Activated CD8-positive, alpha-beta memory T cell treated with anti-CD3 and anti-CD28 coated beads for 24 hours (primary cell): ENCODE results near the gene SLC8A1.

Experiments
- DNase-seq: peaks from one replicate; pipeline ENCODE4 v3.0.0-alpha.2; 2020

Gene SLC8A1

DNA sequence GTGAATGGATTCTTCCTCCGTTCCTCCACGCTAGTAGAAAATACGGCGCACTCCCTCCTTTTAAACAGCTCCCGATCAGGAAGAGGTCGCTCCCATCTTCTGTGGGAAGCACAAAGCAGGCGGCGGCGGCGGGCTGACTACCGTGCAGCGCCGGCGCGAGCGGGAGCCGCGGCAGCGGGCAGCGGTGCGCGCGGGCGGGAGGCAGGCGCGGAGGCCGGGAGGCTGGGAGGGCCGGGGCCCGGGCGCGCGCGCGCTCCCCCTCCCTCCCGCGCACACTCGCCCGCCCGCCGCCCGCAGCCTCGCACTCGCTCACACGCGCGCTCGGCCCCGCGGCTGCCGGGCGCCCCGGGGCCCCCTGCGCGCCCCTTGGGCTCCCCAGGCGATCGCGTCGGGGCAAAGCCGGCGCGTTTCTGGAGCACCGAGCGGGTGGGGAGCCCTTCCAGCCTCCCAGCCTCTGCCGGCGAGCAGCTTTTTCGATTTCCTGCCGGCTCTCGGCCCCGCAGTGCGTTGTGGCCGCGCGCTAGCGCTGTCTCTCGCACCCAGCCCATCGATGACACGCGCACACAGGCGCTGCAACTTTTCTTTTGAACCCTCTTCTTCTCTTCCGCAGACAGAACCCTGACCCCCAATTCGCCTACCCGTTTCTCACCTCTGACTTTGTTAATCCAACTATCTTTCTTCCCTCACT lies at the start of gene SLC8A1:
TSS of gene SLC8A1 (minus strand) at position 173 of the 688 bp plus-strand sequence.
- no peak for DNase-seq

DNA sequence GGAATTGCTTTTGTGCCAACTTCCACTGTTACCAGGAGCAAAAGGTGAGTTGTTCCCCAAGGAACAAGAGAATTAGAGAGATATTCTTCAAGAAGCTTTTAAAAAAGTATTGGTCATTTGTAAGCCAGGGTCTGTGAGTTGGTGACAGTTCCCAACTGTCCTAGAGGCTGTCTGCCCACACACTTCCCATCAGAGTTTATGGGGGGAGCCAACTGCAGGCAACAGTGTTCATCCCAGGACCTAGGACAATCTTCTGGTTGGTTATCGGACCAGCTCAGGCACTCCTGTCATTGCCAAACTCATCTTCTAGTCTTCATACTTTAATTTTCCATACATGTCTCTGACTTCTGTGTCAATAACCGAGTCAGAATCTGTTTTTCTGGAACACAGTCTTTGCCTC lies 47.5 kb upstream of the SLC8A1 start:
- DNase-seq, result no peak

DNA sequence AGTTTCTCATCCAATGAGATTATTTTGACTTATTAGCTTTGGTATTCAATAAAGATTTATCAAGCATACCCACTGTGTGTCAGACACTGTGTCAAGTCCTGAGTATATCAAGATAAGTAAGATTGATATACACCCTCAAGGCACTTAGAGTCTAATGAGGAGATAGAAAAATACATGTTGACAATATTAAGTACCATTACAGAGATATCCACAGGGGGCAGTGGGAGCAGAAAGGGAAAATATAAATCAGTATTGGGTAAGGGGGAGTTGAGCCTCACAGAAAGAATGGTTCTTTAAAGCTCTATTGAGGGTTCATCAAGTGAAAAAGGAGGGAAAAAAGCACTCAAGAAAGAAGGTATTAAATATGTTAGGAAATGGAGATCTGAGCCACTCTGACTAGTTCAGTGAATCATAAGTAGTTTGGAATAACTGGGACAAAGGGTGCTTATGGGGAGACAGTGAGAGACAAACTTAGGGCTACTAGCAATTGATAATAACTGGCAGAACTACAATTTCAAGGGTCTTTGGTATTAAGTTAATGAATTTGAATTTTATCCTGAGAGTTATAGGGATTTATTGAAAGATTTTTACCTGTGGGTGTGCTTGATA lies 45.5 kb upstream of the SLC8A1 start:
- no peak for DNase-seq

DNA sequence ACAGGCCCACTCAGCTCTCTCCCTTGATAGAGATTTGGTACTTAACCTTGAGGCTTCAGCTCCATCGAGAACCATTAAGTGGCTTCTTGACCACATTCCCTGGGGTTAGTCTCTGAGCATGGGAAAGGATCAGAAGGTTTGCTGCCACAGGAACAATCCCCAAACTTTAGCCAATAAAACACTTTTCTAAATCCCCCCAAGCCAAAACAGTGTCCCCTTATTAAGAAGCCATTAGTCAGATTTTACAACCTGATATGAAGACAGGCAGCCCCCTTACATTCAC lies 37.7 kb upstream of the SLC8A1 start:
- no peak for DNase-seq

DNA sequence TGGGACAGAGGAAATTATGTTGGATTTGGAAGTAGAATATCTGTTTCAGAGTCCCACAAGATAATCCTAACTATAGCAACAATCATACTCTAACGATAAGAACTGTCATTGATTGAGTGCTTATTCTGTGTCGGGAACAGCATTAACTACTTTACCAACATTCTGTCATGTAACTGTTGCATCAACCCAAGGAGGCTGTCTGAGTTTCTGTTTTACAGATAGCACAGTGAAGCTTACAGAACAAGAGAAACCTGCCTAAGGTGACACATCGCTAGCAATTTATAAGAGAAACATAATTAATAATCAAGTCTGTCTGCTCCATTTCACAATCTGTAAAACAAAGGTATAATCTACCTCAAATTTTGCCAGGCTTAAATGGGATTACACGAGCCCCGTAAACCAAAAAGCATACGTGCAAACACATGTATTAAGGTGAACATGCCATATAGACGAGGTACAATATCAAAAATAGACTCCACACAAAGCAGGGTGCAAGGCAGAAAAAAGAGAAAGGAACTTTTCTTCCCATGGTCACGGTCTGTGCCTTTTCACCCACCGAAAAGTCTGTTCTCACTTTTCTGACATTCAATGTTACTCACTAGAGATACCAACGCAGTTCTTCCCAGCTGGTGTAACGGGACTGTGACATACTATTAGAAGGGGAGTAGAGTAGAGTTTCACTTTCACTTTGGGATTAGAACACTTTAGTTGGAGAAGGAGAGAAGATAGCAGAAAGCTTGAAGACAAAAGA lies 37.2 kb upstream of the SLC8A1 start:
- DNase-seq, result no peak

DNA sequence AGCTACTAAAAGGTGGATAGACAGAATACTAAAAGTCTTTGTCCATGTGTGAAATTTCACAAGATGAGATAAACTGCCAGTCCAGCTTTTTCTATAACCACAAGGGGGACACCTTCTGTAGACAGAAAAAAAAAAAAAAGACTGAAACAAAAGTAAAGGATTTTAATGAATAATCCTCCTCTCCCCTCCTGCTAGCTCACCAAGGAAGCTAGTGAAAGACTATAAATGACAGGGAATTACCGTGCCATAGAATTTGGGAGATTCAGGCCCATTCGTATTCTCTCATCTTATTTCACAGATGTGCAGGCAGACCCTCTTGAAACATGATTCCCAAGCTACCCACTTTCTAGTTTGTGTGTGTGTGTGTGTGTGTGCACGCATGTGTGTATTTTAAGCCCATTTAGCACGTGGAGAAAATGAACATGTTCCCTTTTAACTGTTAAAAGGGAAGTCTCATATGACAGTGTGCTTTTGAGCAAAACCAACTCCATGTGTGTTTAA lies 36.3 kb upstream of the SLC8A1 start:
- DNase-seq, result no peak

DNA sequence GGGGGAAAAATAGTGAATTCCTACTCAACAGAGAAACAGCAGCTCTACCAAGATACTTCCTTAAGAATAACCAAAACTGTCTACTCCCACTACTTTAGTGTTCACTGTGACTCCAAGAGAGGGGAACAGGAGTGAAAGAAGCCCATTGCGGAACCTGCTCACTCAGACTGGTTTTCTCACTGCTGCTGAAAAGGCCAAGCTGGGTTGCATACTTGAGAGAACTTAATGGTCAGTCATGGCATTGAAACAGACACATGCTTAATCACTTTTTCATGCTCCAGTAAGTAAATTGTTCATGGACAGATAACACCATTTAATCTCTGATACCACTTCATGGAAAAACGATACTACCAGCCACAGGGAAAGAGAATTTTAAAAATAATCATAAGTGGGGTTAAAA lies 35.7 kb upstream of the SLC8A1 start:
- DNase-seq, result no peak

DNA sequence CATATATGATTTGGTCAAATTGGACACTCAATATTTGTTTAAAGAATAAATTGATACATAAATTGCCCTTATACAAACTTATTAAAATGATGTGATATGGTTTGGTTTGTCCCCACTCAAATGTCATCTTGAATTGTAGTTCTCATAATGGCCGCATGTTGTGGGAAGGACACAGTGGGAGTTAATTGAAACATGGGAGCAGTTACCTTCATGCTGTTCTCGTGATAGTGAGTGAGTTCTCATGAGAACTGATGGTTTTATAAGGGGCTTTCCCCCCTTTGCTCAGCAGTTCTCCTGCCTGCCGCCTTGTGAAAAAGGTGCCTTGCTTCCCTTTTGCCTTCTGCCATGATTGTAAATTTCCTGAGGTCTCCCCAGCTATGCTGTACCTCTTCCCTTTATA lies 34.0 kb upstream of the SLC8A1 start:
- DNase-seq, result no peak

DNA sequence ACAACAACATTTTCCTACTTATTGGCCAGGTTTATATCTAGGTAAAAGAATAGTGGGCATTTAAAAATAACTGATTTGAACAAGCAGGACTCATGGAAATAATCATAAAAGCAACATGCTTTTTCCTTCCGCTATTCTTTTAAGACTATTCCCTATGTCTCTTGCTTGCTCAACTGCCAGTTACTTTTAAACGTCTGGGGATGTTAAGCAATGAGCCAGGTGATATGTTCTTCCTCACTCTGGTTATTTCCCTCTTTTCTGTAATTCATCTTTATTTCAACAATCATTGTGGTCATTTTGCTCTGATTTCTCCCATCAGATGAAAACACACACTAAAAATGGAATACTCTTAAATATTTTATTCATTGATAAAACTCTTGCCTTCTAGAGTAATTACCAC lies 33.4 kb upstream of the SLC8A1 start:
- DNase-seq, result no peak

DNA sequence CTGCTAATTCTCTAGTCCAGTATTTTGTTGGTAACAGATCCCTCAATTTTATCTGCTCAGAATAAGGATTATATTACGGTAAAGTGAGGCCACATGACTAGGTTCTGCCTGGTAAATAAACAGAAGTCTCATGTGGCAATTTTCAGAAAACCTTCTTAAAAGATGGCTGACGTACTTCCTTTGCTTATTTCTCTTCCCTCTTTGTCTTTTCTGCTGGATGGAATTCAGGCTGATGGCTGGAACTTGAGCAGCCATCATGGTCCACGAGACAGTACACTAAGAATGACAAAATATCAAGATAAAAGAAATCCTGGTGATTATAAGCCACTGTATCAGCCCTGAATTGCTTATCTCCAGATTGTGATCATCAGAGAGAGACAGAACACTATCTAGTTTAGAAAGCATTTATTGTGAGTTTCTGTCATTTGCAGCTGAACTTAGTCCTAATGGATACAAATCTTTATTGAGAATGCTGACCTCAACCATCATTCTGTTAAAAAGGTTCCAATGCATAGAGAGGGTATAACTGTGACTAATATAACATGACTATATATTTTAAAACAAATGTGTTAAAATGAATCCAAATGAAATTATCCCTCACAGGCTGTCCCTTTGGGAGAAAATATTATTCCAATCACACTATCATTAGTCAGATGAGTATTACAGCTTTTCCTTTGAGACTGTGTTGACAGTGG lies 31.8 kb upstream of the SLC8A1 start:
- DNase-seq, result no peak

DNA sequence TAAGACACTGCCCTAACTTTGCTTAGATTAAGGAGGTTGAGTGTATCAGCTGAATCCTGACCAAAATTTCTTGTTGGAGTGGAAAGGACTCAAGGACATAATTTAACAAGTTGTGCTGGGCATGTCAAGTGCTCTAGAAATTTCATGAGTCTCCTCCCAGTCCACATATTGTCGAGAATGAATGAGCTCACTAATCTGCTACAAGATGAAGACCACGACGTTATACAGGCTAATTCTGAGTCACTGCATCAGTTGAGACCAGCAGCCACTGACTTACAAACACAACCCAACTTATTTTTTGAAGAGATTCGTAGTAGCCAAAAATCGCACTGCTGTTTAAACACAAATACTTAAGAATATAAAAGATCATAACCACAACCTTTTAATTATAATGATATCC lies 28.7 kb upstream of the SLC8A1 start:
- DNase-seq, result no peak

DNA sequence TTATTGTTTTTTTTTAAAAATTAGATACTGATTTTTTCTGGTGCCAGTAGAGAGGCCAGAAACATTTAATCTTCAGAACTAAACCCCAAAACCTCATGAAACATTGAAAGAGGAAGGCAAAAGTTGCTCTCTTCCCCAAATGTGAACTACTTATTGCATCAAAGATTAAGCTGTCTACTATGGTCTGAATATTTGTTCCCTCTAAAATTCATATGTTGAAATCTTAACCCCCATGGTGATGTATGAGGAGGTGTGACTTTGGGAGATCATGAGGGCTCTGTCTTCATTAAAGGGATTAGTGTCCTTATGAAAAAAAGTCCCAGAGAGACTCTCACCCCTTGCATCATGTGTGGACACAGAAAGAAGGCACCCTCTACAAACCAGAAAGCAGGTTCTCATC lies 28.2 kb upstream of the SLC8A1 start:
- no peak for DNase-seq

DNA sequence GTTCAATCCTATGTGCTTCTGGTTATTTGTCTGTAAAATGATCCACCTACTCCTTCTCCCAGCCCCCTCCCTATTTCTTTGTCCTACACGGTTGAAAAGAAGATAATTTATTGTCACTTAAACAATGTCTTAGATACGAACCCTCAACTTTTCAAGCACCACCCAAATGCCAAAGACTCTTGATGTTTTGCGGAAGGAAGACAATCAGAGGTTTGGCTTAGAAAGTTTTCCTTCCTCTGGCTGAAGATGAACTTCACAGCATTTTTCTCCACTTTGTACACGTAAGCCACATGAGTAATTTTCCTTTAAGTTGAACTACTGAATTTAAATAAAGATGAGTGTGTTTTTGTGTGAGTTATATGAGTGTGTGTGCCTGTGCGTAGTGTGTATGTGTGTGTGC lies 25.5 kb upstream of the SLC8A1 start:
- no peak for DNase-seq

DNA sequence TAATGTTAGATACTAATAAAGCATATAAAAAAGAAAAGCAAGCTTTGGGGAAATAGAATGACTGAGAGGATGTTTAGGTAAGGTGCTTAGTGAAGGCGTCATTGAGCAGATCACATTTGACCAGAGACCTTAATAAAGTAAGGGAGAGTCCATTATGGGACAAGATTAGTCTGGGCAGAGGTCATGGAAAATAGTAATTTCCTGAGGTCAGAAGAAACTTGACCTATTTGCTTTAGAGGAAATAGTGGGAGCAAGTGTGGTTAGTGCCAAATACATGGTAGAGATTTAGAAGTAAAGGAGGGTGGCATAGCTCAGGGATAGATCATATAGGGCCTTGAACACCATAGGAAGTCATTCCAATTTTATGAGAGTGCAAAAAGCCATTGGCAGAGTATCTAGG lies 24.5 kb upstream of the SLC8A1 start:
- no peak for DNase-seq

DNA sequence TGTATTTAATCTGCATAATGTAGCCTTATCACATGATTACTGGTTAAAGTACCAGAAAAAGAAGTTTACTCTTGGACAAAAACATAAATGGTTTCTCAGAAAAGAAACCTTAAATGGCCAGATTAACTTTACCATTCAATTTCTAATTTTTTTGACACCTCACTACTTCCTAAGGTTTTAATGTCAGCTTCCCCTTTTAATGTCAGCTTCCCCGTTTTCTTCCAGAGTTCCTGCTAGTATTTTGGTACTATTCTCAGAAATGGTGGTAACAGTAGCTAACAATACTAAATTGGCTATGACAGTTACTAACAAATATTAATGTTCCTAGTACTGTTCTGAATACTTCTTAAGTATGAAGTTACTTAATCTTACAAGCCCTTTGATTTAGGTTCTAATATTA lies 22.4 kb upstream of the SLC8A1 start:
- no peak for DNase-seq

DNA sequence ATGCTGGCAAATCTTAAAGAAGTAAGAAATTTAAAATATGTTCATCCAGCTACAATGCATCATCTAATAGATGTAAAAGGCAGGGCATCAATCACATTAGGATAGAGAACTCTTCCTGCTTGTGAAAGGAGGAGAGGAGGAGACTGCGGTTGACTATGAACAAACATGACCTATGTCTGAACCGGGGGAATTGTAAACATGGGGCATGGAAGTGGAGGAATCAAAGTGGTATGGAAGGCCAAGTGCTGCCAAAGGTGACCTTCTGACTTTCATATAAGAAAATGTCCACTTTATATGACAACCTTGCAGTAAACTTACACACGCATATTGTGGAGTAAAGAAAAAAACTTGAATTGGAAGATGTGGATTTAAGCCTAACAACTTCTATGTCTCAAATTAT lies 20.0 kb upstream of the SLC8A1 start:
- DNase-seq, result no peak

DNA sequence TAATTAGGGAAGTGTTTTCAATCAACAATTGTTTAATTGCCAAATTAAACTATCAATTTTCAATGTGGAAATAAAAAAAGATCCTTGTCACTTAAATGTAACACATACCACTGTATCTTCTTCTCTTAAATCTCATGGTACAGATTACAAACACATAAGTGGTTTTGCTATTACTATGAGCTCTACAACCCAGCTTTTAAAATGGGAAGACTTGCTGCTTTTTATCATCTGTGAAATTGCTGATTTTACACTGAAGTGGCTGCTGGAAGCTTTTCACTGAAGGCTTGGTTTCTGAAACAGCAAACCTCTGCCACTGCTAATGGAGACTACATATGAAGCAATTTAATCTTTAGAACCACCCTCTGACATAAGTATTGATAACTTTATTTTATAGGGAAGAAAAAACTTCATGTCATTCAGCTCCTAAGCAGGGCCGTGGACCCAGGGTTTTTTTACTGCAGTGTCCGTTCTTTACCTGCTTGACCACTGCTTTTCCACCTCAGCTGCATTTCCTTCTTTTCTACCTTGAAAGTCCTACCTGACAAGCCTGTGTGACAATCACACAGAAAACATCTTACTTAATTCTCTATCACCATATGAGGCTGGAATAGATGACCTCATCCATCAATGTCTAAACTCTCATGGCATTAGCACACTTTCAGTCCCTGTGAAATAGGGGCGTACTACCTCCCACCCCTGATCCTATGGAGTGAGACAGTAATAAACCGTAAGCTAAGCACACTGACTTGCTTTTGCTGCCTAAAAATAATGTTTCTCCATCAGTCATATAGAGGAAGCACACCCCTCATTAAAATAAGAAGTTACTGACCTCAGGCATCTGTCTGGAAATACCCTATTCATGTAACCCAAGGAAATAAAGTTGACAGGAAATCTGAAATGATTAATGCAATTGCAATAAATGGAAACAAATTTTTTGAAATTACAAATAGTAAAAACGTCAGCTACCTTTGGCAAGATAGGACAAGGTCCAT lies 19.2 kb upstream of the SLC8A1 start:
- DNase-seq, result no peak

DNA sequence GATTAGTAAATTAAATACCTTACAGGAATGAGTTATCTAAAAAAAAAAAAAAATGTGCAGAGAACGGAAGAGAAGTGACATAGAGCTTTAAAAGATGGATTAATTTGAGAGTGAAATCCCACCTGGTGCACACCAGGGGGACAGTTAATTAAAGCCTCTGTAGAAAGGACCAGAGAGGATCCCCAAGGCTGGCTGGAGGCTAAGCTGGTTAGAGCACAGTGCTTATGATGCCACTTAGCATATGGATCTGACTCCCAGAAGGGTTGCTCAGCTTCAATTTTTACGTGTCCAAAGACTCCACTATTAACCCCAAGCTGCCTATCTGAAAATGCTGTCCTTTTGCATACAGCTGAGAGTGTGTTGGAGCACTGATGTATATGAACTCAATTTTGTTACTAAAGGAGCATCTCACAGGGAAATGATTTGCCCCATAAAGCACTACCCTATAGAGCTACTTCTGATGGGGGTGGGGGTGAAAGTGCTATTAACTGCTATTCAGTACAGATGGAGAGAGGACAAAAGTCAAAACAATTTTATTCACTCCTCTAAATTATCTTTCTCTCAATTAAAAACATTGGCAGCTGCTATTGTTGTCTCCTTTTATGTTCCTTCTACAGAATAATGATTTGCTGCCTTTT lies 15.2 kb upstream of the SLC8A1 start:
- DNase-seq, result no peak

DNA sequence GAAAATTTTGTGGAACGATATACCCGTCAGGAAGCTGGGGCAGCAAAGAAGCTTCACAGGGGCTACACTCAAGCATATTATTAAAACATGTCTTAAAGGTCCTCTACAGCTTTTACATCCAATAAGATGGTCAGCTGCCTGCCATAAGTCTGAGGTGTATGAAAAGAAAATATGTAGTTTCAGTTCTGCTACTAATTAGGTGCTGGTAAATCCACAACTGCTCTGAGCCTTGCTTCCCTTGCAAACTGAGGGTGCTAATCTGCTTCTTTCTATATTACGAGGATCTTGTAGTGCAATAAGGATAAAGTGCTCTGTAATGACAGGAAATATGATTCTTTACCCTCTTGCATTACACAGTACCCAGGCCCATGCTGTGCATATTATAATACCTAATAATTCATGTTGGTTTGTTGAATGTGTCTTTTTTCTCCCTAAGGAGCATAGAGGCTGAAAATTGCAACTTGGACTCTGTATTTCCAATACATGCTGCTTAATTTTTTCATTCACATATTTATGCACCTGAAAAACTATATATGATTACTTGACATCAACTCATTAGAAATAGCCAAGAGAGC lies 14.5 kb upstream of the SLC8A1 start:
- no peak for DNase-seq

DNA sequence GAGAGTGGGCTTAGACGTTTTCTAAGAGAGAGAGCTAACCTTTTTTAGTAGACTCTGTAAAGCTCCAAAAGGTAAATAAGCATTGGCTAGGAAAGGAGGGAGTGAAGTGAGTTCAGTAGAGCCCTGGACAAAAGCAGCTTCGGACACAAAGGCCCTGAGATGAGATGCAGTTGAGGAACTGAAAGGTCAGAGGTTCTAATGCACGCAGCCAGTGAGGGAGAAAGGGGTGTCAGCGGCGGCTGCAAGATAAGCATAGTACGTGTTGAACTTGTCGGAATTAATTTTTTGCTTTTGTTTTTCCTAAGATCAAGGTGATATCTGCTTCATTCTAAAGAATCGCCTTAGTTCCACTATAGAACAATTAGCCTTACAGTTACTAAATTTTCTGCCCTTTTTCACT lies 11.2 kb upstream of the SLC8A1 start:
- DNase-seq, result no peak

DNA sequence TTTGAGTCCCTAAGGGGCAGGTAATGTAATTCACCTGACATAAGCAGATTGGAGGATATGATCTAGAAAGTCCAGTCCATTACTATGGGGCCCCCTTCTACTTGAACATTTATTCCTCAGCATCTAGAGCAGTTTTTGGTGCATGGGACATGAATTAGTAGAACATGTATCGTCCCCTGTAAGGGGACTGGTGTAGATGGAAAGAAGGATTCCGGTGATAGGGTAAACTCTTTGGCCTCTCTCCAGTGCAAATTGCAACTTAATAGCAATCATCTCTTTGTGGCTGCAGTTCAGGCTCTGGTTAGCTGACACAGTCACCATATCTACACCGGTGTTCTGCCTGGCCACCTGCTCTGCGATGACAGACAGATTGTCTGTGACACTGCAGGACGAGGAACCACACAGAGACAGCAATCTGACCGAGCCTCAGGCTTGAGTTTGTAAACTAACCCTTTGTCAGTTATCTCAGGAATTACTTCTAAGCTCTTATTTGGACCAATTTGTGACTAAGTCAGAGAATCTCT lies 6.4 kb upstream of the SLC8A1 start:
- no peak for DNase-seq
